ENCODE measurements around the gene HHATL.
A peak's percentile ranks its signal among the peaks of the same experiment; 100 is the strongest.

Gene HHATL

GRCh38 chr3:42702066-42702951 lies at the start of gene HHATL:
HHATL (minus strand) TSS chr3:42702798; CDS start chr3:42700826, 1,972 bp downstream.
- FAIRE-seq: no peak
- DNase-seq (ENCODE audit: insufficient read length, low spot score): no peak
- TF ChIP-seq CTCF (IDR thresholded peaks at IDR 0.05; ENCODE audit: insufficient read depth, missing control alignments): no peak

GRCh38 chr3:42751609-42752008 lies 49.0 kb upstream of the HHATL start:
- DNase-seq (ENCODE audit: insufficient read length, low spot score) (no peak), FAIRE-seq (no peak)
- no peak for TF ChIP-seq CTCF (IDR thresholded peaks at IDR 0.05; ENCODE audit: insufficient read depth, missing control alignments)

GRCh38 chr3:42750834-42751233 lies 48.2 kb upstream of the HHATL start:
- DNase-seq (ENCODE audit: insufficient read length, low spot score) (no peak), FAIRE-seq (no peak)
- no peak for TF ChIP-seq CTCF (IDR thresholded peaks at IDR 0.05; ENCODE audit: insufficient read depth, missing control alignments)

DNA sequence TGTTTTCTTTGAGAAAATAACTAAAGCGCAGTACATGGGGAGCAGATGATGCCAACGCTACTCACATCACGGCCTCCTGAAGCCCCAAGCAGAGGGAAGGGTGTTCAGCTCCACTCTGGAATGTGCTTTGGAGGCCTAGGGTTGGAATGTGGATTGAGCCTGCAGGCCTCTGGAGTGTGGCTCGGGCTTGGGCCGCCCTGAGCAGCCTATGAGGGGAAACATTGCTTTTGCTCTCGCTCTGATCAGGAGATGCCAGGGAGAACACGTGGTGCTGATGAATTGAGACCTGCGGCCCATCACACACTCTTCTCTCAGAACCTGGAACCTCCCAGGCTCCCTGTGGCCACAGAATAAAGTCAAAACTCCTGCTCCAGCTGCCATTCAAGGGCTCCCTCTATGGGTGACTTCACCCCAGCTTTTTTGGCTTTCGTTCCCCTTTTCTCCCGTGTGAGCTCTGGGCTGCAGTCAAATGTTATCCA lies 47.2 kb upstream of the HHATL start:
- DNase-seq (ENCODE audit: insufficient read length, low spot score) (no peak), FAIRE-seq (no peak)

GRCh38 chr3:42749025-42749752 lies 46.6 kb upstream of the HHATL start:
- DNase-seq (ENCODE audit: insufficient read length, low spot score) (no peak), FAIRE-seq (no peak)
- TF ChIP-seq CTCF (IDR thresholded peaks at IDR 0.05; ENCODE audit: insufficient read depth, missing control alignments): no peak

More for the DNA sequence above, 47.2 kb upstream of the HHATL start:
- TF ChIP-seq CTCF (IDR thresholded peaks at IDR 0.05; ENCODE audit: insufficient read depth, missing control alignments): peak; percentile 43

- TF ChIP-seq CTCF (IDR thresholded peaks at IDR 0.05; ENCODE audit: insufficient read depth, missing control alignments): no peak
- no peak for FAIRE-seq
- DNase-seq (ENCODE audit: insufficient read length, low spot score): no peak
These were observed 45.0 kb upstream of the HHATL start for GRCh38 chr3:42747581-42747980.

Measured in D721Med (cell line).